Vagina (tissue), 2 donors: ENCODE results near the gene BOLA2B.

ENCODE experiments used
- POLR2A ChIP-seq, 2 donors: fragments of 450-650 bp; IDR thresholded peaks; one replicate each; pipeline ENCODE4 v1.6.1; 2017; ENCODE audit warnings: antibody characterized with exemption in 2 of 2, mild to moderate bottlenecking in 2 of 2, moderate library complexity in 2 of 2
- POLR2AphosphoS5 ChIP-seq, 2 donors: sonication (generic); formaldehyde crosslinking; IDR thresholded peaks; one replicate each; pipeline ENCODE4 v1.9.0; 2017; ENCODE audit warnings: antibody characterized with exemption in 2 of 2, mild to moderate bottlenecking in 2 of 2, low read depth in 1 of 2; ENCODE audit not compliant: insufficient read depth in 1 of 2
- TF ChIP-seq, protein P1 (sequence below), 3 experiments: fragments of 450-650 bp in 2 of 3; fragments of 200-600 bp in 1 of 3; sonication (generic) in 1 of 3; IDR thresholded peaks; one replicate each; pipeline ENCODE4 v1.5.1; 2017 to 2019; ENCODE audit warnings: antibody characterized with exemption in 3 of 3, mild to moderate bottlenecking in 2 of 3, moderate library complexity in 2 of 3

DNA sequence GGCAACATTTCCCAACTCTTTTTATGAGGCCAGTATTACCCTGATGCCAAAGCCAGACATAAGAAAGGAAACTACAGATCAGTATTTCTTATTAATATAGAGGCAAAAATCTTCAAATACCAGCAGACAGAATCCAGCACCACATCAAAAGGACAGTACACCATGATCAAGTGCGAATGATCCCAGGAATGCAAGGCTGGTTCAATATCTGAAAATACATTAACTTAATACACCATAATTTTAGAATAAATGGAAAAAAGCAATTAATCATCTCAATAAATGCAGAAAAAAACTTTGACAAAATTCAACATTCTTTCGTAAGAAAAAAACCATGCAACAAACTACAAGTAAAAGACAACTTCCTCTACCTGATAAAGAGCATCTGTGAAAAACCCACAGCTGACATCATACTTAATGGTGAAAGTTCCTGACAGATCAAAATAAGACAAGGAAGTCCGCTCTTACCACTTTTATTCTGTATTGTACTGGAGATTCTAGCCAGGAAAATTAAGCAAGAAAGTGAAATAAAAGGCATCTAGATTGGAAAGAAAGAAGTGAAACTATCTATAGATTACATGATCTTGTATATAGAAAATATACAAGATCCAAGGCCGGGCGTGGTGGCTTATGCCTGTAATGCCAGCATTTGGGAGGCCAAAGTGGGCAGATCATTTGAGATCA, 44.1 kb downstream of the BOLA2B start:
- TF ChIP-seq POLR2AphosphoS5 (IDR thresholded peaks at IDR 0.05; ENCODE audit: insufficient read depth in 1 of 2, low read depth in 1 of 2) (no peak), POLR2A (IDR thresholded peaks at IDR 0.05) (no peak)
- TF ChIP-seq, protein P1, sequence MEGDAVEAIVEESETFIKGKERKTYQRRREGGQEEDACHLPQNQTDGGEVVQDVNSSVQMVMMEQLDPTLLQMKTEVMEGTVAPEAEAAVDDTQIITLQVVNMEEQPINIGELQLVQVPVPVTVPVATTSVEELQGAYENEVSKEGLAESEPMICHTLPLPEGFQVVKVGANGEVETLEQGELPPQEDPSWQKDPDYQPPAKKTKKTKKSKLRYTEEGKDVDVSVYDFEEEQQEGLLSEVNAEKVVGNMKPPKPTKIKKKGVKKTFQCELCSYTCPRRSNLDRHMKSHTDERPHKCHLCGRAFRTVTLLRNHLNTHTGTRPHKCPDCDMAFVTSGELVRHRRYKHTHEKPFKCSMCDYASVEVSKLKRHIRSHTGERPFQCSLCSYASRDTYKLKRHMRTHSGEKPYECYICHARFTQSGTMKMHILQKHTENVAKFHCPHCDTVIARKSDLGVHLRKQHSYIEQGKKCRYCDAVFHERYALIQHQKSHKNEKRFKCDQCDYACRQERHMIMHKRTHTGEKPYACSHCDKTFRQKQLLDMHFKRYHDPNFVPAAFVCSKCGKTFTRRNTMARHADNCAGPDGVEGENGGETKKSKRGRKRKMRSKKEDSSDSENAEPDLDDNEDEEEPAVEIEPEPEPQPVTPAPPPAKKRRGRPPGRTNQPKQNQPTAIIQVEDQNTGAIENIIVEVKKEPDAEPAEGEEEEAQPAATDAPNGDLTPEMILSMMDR (IDR thresholded peaks at IDR 0.05), result no peak
